Right cardiac atrium (tissue), 5 donors: ENCODE results near the gene KDM4C. TPM values are rescaled to one million over a fixed set of nuclear protein-coding genes. Genes with fewer than 3 reads are reported as not detected.

Experiments used
- ATAC-seq, 2 donors: fragments of 200-7000 bp; cut with Tn5 transposase; one replicate each; pipeline versions ENCODE4 v1.8.0 to v1.9.1; 2020; ENCODE audit warnings: moderate library complexity in 2 of 2, mild to moderate bottlenecking in 1 of 2
- DNase-seq, 3 donors: peaks; one replicate each; pipeline ENCODE4 v3.0.0-alpha.2; 2020
- H3K27ac ChIP-seq: one replicate; pipeline ENCODE4 v1.5.1; 2013; ENCODE audit warnings: mild to moderate bottlenecking, low read length, control low read depth, moderate library complexity
- H3K27me3 ChIP-seq: one replicate; pipeline ENCODE4 v1.6.1; 2013; ENCODE audit not compliant: control insufficient read depth, insufficient read depth
- H3K4me1 ChIP-seq: one replicate; pipeline ENCODE4 v1.6.1; 2013; ENCODE audit warnings: low read length; ENCODE audit not compliant: control insufficient read depth, insufficient read depth
- H3K4me3 ChIP-seq: one replicate; pipeline ENCODE4 v1.5.1; 2013; ENCODE audit warnings: low read length, control low read depth
- H3K9me3 ChIP-seq: one replicate; pipeline ENCODE4 v1.6.1; 2013; ENCODE audit warnings: low read length; ENCODE audit not compliant: control insufficient read depth
- WGBS: extraction: QIAGEN DNeasy Blood & Tissue Kit; methylation state at CpG from one replicate; pipeline ENCODE4 v1.1.7; 2013; 5-methylcytosine and 5-hydroxymethylcytosine counted together
- intact Hi-C, 4 donors: fragments of 100-400 bp; cut with DNase I; formaldehyde crosslinking; loops; one replicate each; pipeline versions ENCODE4 v1.11.0 to v1.14.0; 2022 to 2023
- polyA plus RNA-seq: library from polyadenylated mRNA; stranded (reverse); fragments of 200-250 nt; gene quantifications from one replicate; pipeline ENCODE4 v1.2.3, GENCODE V29; 2013
- total RNA-seq, 4 donors: library from RNA; stranded (reverse); fragmentation: NEBNext Ultra II Directional; extraction: Animal tissue kit (Norgen Biotek cat#: 25700); gene quantifications; one replicate each; pipeline ENCODE4 v1.2.1, GENCODE V29; 2021
- donor health status: healthy with polysubstance abuse.
- donor health status: DM: no; HTN: yes; CAD: no.
- donor health status: DM: no; HTN: no; CAD: no.
- donor health status: DM: no; HTN: yes; CAD: no; lungs with severe emphysema.
- donor health status: DM: yes; HTN: yes; CAD: no.

The KDM4C gene
- total and polyA plus RNA-seq, 5 donors = 6.4 to 20.6 (median 17.1) TPM

GRCh38 chr9:7192266-7192665 is 434.5 kb downstream of the KDM4C start:
- 79% methylated on average over 4 of the region's 4 CpGs for WGBS
- Histone ChIP-seq H3K4me3 (no peak overlapping the region), H3K9me3 (no peaks in the 10 kb centered on the region), H3K27ac (no peak overlapping the region), H3K4me1 (no peaks in the 10 kb centered on the region), H3K27me3 (no peaks in the 10 kb centered on the region)
- ATAC-seq (no peak), DNase-seq (no peak)
- intact Hi-C loops = no loop called here

- no peak overlapping the region for H3K4me3 ChIP-seq
- DNase-seq (no peak), ATAC-seq (no peak)
- intact Hi-C loops = no loop called here
- WGBS = 46% methylated on average over 2 of the region's 2 CpGs
- no peaks in the 10 kb centered on the region for H3K4me1 ChIP-seq
- no peak overlapping the region for H3K27ac ChIP-seq
- H3K27me3 ChIP-seq = no peaks in the 10 kb centered on the region
- no peaks in the 10 kb centered on the region for H3K9me3 ChIP-seq
These were observed 437.8 kb downstream of the KDM4C start for GRCh38 chr9:7195526-7195925.

GRCh38 chr9:7196467-7196866 is 438.7 kb downstream of the KDM4C start:
- ATAC-seq (no peak), DNase-seq (no peak)
- Histone ChIP-seq H3K9me3 (no peaks in the 10 kb centered on the region), H3K27ac (no peak overlapping the region), H3K27me3 (no peaks in the 10 kb centered on the region), H3K4me1 (no peaks in the 10 kb centered on the region), H3K4me3 (no peak overlapping the region)
- intact Hi-C loops = no loop called here
- 72% methylated on average over 2 of the region's 2 CpGs for WGBS

DNA sequence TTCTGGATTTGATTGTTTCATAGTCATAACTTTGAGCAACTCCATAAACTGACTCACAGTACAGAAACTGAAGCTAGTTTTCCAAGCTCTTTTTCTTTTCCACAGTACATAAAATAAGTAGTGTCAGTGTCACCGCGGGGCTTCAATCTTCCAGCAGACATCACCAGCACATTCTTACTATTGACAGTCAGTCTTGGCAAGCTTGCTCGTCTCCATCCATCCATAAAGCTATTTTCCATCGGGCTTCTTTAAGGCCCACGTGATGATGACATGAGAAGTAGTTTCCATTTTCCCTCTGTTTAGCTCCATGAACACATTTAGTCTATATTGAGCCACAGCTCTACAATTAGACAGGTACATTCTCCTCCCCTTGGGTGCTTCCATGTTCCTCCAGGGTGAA is 443.4 kb downstream of the KDM4C start:
- DNase-seq = no peak
- Histone ChIP-seq H3K4me1 (no peaks in the 10 kb centered on the region), H3K27me3 (no peaks in the 10 kb centered on the region), H3K4me3 (no peak overlapping the region), H3K9me3 (no peaks in the 10 kb centered on the region), H3K27ac (no peak overlapping the region)
- WGBS = 62% methylated on average over 5 of the region's 5 CpGs
- intact Hi-C loops = no loop called here
- no peak for ATAC-seq

DNA sequence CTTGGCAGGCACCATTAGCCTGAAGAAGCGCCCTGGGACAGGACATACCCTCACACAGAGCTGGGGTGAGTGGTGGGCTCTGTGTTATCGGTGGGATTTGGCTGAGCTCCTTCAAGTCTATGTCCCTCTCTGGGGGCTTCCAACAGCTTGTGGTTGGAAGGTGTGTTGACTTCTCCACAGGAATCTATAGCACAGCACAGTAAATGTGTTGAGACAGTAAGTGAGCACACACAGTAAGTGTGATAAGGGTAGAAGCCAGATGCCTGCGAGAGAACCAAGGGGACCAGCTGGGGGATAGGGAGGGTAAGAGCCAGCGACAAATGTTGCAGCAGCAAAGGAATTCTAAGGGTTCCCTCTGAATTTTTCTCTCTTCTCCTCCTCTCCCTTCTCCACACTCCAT is 448.0 kb downstream of the KDM4C start:
- intact Hi-C loops = no loop called here
- no peak overlapping the region for H3K4me3 ChIP-seq
- H3K9me3 ChIP-seq = no peaks in the 10 kb centered on the region
- DNase-seq (no peak), ATAC-seq (no peak)
- WGBS = 58% methylated on average over 4 of the region's 4 CpGs
- H3K27ac ChIP-seq = no peak overlapping the region
- no peaks in the 10 kb centered on the region for H3K27me3 ChIP-seq
- no peaks in the 10 kb centered on the region for H3K4me1 ChIP-seq

DNA sequence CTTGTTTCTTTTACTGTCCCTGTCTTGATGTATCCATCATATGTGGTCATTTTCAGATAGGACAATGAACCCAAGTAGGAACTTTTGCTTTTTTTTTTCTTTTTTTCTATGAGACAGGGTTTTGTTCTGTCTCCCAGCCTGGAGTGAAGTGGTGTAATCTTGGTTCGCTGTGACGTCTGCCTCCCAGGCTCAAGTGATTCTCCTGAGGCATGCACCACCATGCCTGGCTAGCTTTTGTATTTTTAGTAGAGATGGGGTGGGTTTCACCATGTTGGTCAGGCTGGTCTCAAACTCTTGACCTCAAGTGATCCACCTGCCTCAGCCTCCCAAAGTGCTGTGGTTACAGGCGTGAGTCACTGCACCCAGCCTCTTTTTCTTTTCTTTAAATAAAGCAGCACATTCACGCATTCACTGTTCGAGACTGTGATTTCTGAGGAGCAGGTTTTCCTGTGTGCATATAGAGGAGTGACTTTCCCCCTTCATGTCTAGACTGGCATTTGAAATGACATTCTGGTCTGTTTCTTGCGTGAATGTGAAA is 448.5 kb downstream of the KDM4C start:
- ATAC-seq = no peak
- H3K27me3 ChIP-seq = no peaks in the 10 kb centered on the region
- no peak for DNase-seq
- intact Hi-C loops = no loop called here
- H3K4me1 ChIP-seq = no peaks in the 10 kb centered on the region
- no peaks in the 10 kb centered on the region for H3K9me3 ChIP-seq
- WGBS = 79% methylated on average over 6 of the region's 6 CpGs
- no peak overlapping the region for H3K4me3 ChIP-seq
- H3K27ac ChIP-seq = no peak overlapping the region

DNA sequence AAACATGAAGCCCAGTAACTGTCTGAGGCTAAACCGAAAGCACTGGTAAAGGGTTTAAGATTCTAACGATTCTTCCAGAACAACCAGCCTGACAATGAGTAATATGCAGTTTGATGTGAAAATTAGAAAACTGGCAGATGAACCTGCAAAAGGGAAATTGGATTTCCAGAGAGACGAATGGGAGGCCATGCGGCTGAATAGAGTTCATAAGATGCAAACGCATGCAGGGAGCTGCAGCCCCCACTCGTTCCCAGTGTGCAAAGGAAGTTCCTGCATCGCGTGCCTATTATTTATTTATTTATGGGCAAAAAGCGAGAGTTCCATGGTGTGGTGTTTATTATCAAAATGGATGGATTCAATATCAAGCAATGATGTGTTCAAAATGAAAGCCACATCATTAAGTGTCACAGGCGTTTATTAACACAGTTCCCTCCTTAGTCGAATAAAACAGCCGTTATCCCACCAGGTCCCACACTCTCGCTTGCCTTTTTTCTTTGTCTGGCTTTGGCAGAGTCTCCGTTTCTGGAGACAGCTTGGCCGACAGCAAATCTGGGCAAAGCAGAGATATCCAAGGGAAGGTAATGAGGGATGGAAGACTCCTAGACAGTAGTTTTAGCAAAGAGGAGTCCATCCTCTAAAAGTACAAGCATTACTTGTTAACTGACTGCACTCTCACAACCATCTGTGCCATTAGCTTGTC is 451.4 kb downstream of the KDM4C start:
- ATAC-seq (no peak), DNase-seq (no peak)
- 83% methylated on average over 15 of the region's 15 CpGs for WGBS
- Histone ChIP-seq H3K27ac (no peak overlapping the region), H3K9me3 (no peaks in the 10 kb centered on the region), H3K27me3 (no peaks in the 10 kb centered on the region), H3K4me3 (no peak overlapping the region), H3K4me1 (no peaks in the 10 kb centered on the region)
- intact Hi-C loops = no loop called here

DNA sequence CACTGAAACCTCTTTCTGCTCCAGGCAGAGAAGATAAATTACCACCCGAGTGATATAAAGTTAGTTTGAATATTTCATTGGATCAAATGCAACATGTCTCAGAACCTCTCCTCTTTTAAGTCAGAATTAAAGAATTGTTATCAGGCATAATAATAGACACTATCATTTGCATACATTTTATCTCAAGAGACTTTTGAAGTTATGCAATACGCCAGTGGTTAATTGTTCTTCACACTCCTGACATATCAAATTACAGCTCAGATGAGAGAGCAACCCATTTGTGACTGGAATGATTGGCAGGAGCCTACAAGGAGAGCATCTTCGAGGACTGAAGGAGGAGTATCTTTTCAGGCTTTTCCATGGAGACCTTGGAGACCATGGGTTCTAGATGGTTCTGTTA is 452.2 kb downstream of the KDM4C start:
- ATAC-seq = no peak
- WGBS = 60% methylated on average over 3 of the region's 3 CpGs

GRCh38 chr9:7210854-7211637 is 453.3 kb downstream of the KDM4C start:
- no peaks in the 10 kb centered on the region for H3K9me3 ChIP-seq
- ATAC-seq (no peak), DNase-seq (no peak)
- 79% methylated on average over 8 of the region's 8 CpGs for WGBS
- H3K4me1 ChIP-seq = no peaks in the 10 kb centered on the region
- H3K27ac ChIP-seq = no peak overlapping the region
- H3K27me3 ChIP-seq = no peaks in the 10 kb centered on the region
- H3K4me3 ChIP-seq = no peak overlapping the region
- intact Hi-C loops = no loop called here

More for the DNA sequence above, 452.2 kb downstream of the KDM4C start:
- no peaks in the 10 kb centered on the region for H3K9me3 ChIP-seq
- H3K27ac ChIP-seq = no peak overlapping the region
- H3K4me1 ChIP-seq = no peaks in the 10 kb centered on the region
- H3K4me3 ChIP-seq = no peak overlapping the region
- no peaks in the 10 kb centered on the region for H3K27me3 ChIP-seq
- intact Hi-C loops = no loop called here
- no peak for DNase-seq

GRCh38 chr9:7211657-7212056 is 453.9 kb downstream of the KDM4C start:
- Histone ChIP-seq H3K9me3 (no peaks in the 10 kb centered on the region), H3K27me3 (no peaks in the 10 kb centered on the region), H3K4me3 (no peak overlapping the region), H3K4me1 (no peaks in the 10 kb centered on the region), H3K27ac (no peak overlapping the region)
- ATAC-seq (no peak), DNase-seq (no peak)
- WGBS = 85% methylated on average over 3 of the region's 3 CpGs
- intact Hi-C loops = no loop called here

DNA sequence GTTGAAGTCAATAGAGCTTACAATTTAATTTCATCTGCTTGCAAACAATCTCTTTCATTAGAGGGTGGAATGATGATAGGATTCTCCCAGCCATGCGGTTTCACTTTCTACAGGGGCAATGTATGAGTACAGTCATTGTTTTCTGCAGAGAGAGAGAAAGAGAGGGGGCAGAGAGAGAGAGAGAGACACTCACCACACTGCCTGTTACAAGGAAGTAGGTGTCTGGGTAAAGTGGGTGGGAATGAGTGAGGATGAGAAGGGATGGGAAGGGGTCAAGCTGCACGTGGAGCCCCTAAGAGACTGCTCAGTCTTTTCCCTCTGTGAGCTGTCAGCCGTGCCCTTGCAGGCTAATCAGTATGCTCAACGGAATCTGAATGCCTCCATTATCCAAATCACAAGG is 454.3 kb downstream of the KDM4C start:
- no peaks in the 10 kb centered on the region for H3K4me1 ChIP-seq
- intact Hi-C loops = no loop called here
- H3K27me3 ChIP-seq = no peaks in the 10 kb centered on the region
- 49% methylated on average over 4 of the region's 4 CpGs for WGBS
- DNase-seq (no peak), ATAC-seq (no peak)
- no peak overlapping the region for H3K27ac ChIP-seq
- H3K4me3 ChIP-seq = no peak overlapping the region
- H3K9me3 ChIP-seq = no peaks in the 10 kb centered on the region
